Measurements from ENCODE around the gene STK32C.

STK32C gene

DNA sequence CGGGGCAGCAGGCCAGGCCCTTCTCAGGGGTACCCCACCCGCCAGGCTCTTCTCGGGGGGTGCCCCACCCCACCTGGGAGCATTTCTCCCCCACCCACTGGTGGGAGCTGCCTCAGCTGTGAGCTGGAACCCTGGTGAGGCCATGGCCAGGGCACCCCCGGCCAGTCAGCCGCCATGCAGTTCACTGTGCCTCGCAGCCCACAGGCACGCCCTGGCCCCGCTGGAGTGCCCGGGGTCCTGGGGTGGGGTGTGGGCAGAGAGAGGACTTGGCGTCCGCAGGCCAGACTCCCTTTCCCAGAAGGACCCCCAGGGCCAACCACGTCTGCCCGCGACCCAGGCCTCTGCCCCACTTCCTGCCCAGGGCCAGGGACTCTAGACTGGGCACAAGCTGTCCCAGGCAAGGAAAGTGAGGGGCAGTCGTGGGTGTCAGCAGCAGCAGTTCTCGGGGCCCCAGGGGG, 107.9 kb downstream of the STK32C start:
- DNase-seq (ENCODE audit: low read depth, low spot score) = no peak

DNA sequence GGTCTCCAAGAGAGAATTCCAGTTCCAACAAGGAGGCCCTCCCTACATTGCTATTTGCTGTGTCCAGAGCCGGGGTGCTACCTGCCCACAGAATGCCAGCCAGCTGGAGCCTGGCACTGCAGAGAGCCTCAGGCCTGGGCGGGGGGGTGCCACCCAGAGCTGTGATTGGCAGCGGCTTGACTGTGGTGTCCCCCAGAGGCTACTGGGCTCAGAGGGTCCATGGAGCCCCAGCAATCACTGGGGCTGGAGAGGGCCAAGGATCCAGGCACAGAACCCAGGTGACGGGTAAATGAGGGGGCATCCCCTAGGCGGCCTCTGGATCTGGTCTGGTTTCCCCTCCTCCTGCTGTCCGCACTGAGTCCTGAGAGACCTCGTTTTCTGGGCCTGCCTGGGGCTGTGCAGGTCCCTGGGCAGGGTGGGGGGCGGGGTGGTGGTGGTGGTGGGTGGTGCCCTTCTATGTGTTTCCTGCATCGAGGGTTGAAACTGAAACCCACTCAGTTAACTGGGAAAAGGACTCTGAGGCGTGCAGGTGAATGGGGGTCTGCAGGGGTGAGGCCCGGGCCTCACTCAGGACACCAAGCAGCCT, 108.4 kb downstream of the STK32C start:
- no peak for DNase-seq (ENCODE audit: low read depth, low spot score)

GRCh38 chr10:132198381-132199181, 109.2 kb downstream of the STK32C start:
- DNase-seq (ENCODE audit: low read depth, low spot score) = no peak

- DNase-seq (ENCODE audit: low read depth, low spot score) = no peak
Measured at GRCh38 chr10:132198068-132198370, 109.7 kb downstream of the STK32C start.

DNA sequence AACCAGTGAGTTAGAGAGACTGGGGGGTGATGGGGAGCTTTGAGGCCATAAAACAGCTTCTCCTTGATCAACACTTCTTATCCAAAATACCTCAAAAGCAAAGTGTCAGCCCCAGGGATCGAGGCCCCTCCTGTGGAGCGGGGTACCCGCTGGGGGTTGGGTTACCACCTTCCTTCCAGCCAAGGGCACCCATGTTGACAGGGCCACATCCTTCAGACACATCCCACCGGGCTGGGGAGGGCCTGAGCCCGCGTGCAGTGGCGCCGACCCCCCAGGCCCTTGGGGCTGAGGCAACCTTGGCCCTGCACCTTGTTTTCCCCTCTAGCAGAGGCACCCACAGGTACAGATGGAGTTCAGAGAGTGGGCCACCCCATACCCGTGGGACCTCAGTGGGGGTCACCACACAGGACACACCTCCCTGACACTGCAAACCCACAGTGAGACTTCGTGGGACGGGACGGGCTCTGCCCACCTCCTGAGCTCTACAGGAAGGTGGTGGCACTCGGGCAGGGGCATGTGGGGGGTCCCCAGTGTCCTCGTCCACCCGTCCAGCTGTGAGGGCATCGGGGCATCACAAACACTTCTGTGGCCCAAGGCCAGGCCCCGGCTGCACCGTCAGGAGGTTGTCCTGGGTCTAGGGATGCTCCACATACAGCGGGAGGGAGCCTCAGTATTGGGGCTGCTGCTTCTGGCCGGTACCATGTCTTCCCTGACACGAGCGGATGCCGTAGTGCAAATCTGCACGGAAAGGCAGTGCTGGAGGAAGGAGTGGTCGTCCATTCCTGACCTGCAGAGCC, 110.3 kb downstream of the STK32C start:
- no peak for DNase-seq (ENCODE audit: low read depth, low spot score)

DNA sequence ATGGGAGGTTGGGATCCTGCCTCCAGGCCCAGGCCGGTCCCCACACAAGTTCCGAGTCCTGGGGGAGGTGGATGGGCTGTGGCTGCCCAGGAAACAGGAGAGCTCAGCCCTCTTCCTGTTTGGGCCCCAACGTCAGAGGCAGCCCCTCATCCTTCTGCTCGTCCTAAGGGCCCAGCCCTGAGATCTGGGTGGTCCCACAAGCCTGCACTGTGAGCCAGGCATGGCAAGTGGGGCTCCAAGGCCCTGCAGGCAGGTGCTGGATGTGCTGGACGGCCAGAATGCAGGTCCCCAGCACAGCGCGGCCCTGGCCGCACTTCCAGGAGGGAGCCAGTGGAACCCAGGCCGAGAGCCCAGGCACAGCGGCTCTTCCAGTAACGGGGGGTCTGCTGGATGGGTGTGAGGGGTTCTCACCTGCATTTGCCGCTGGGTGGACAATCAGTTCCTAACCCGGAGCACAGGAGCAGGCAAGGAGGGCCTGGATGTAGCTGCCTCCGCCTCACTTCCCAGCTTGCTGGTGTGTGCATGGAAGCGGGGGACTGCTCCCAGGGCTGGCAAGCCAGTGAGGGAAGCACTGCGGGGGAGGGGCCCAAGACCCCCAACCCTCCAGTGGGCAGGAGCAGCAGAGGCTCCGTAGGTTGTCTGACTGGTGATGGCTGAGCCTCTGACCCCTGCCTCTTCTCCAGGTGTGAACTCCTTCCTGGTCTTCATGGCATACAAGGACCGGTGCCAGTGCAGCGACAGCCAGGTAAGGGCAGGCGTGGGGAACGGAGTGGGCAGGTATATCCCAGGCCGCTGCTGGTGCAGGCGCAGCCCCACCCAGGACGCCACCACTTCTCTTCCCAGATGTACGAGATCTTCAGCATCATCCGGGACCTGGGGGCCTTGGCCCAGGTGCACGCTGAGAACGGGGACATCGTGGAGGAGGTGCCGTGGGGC, 111.3 kb downstream of the STK32C start:
- no peak for DNase-seq (ENCODE audit: low read depth, low spot score)

- no peak for DNase-seq (ENCODE audit: low read depth, low spot score)
Measured at GRCh38 chr10:132195366-132196075, 112.2 kb downstream of the STK32C start.

DNA sequence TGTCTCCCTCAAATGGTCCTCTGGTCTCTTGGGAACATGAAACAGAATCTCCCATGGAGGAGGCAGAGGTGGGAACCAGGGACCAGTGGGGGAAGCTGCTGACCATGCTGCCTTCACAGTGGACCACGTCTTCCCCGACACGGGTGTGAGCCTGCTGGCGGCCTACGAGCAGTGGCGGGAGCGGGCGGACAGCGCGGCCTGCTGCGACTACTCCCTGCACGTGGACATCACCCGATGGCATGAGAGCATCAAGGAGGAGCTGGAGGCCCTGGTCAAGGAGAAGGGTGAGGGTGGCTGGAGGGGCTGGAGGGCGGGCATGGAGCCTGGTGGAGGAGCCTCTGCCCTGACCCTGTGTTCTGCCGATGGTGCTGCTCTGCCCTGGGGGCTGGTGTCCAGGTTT, 113.0 kb downstream of the STK32C start:
- DNase-seq (ENCODE audit: low read depth, low spot score) = no peak

DNA sequence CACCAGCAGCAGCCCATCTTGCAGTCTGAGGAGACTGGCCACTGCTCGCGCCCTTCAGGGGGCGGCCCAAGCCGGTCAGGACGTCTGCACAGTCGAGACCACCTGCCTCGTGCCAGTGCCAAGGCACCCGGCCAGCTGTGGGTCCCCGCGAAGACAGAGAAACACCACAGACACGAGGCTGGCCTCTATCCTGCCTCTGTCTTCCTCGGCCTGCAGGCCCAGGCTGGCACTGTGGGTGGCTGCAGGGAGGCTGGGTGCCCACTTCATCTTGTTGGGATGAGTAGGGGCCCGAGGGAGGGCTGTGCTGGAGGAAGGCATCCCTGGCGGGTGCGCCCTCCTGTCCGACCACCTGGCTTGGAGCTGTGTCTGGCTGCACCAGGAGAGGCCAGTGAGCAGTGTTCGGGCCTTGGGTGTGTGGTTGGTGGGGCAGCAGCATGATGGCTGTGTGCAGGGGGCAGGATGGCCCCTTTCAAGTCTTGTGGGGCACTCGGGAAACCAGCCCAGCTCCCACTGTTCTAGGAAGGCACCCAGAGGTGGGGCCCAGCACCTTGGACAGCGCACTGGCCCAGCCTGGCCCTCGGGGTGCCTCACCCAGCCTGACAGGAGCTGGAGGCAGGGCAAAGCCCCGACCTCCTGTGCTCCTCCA, 113.7 kb downstream of the STK32C start:
- no peak for DNase-seq (ENCODE audit: low read depth, low spot score)

DNA sequence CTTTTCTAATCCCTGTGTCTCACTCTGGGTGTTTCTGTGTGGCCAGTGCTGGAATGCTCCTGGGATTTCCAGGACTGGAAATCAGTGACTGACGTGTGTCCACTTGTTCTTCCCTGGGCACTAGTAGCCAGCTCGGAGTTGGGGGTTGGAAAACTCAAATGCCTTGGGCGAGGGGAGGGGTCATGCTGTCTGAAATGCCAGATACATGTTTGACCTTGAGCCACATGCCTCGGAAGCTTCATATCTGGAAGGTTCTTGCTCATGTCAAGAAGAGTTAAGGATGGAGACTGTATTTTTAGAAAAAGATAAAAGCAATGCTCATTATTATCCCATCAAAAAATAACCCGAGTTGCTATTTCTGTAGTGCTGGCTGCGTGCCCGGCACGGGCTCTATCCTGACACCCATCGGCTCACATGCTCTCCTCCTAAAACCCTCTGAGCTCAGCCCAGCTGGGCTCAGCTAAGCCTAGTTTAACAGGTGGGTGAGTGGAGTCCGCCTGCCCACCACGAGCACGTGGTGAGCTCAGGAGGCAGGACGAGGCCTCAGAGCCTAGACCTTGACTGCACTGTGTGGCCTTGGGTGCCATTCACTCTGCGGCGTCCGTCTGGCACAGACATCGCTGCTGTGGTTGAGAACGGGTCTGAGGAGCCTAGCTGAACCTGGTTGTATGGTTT, 114.6 kb downstream of the STK32C start:
- DNase-seq (ENCODE audit: low read depth, low spot score) = no peak

- no peak for DNase-seq (ENCODE audit: low read depth, low spot score)
Measured at GRCh38 chr10:132192076-132192975, 115.4 kb downstream of the STK32C start.

DNA sequence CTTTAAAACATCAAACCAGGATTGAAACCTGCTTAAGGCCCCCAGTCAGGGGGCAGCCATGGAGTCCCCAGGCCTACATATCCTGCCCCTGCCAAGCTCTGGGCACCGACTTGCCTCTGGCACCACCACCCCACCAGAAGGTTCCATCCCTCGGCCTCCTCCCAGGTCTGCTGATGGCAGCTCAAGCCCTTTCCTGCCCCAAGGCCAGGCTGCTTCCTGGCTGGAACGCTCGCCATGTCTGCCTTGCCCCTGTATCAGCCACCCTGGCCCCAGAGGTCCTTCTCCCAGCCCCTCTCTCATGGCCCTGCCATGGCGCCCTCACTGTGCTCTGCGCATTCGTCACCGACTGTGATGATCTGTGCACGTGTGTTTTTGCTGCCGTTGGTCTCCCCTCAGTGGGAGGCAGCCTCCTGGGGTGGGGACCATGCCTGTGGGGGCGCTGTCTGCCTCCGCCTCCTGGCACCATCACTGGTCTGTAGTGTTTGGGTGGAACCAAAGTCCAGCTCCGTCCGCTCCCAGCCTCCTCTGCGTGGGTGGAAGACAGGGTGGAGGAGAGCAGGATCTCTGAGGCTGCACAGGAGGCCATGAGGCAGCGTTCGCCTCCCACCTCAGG, 117.8 kb downstream of the STK32C start:
- no peak for DNase-seq (ENCODE audit: low read depth, low spot score)

DNA sequence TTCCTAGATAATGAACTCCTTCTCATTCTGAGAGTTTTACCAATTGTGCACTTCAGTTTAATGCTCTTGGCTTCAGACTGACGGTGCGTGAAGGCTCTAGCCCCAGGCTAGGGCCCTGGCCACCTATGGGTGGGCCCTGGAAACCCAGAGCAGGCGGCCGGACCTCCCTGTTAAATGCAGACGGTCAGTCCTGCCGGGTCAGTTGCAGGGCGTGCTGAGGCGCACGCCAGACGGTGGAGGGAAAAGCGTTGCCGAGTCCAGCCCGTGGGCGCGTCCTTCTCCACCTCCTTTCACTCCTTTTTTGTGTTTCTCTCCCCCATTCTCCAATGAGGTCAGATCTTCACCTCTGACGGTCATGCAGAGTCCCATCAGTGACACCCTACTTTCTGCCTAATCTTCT, 118.7 kb downstream of the STK32C start:
- DNase-seq (ENCODE audit: low read depth, low spot score) = no peak

DNA sequence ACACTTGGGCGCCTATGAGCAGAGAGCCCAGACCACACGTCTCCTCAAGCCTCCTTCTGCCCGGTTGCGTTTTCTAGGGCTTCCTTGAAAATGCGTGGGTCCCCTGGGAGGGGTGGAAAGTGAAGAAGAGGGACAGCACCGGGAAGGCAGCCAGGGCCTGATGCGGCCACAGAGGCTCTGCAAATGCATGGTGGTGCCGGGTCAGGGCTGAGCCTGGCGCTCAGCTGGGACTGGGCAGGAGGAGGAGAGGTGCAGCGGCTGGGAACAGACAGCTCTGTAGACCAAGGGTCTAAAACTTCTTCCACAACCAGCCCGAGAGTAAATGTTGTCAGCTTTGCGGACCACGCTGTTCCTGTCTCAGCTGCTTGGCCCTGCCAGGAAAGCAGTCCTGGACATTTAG, 119.4 kb downstream of the STK32C start:
- DNase-seq (ENCODE audit: low read depth, low spot score) = no peak

DNA sequence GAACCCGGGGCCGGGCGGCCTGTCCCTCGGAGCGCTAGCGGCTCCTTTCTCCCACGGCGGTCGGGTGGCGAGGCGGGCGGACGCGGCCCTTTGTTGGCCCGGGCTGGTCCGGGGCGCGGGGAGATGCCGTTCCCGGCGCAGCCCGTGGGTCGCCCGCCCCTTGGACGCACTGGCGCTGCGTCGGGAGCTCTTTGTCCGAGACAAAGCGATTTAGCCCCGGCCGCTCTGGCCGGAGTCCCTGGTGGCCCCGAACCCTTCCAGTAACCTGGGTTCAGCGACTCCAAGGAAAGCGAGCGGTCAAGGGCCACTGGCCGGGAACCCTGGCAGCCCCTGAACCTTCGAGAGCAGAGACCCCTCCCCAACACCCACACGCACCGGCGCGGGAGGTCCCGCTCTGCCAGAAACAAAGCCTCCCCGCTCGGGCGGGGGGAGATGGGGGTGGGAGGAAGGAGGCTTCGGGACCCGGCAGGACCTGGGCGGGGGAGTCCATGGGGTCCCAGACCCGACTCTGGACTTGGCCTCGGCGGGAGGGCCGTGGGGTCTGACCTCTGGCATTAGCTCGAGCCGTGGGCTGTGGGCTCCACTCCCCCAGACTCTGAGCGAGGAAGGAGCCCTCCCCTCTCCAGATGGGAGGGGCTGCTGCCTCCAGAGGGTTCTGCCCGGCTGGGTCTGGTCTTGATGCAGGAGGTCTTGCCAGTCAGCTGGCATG, 120.2 kb downstream of the STK32C start:
- DNase-seq (ENCODE audit: low read depth, low spot score) = no peak

DNA sequence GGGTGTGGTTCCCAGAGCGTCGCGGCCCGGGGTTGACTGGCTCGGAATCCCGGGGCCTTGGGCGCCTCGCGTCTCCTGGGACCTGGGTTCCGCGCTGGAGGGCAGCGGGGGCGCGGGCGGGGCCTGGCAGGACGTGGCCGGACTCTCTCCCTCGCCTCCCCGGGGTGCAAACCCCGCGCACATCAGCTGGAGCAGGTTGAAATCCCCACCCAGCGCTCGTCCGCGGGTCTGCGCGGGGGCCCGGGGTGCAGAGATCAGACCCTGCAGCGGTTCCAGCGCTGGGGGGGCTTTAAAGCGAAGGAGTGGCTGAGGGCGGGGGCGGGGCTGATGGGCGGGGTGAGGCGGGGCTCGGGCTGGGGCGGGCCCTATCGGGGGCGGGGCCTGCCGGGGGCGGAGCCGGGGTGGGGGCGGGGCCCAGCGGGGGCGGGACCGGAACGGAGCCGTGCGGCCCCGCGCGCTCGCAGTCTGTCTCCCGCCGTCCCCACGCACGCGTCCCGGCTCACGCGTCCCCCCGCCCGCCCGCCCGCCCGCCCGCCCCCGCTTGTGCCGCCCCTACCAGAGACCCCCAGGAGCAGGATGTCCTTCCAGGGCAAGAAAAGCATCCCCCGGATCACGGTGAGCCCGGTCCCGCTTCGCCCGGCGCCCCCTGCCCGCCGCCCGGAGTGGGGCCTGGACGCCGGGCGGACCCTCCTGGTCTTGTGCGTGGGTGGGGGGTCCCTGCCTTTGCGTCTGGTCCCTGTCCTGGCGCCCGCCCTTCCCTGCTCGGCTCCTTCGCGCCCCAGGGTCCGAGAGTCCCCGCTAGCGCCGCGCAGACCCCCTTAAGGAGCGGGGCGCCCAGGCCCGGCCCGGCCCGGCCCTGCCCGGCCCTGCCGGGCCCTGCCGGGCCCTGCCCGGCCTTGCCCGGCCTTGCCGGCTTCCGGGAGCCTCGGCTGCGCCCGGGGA, 121.0 kb downstream of the STK32C start, which contains the start of gene DPYSL4:
DPYSL4 (plus strand) TSS at position 461 of the 942 bp plus-strand sequence; CDS start at position 577, 116 bp downstream.
- no peak for DNase-seq (ENCODE audit: low read depth, low spot score)

Measured in iPS DF 19.7 (cell line).